HG03378 (cell line): Measurements from ENCODE around the gene ACVR2B.

Experiments
- ATAC-seq: cut with Tn5 transposase; IDR thresholded peaks from one replicate; pipeline ENCODE4 v1.9.1; 2021; ENCODE audit warnings: mild to moderate bottlenecking, moderate library complexity; ENCODE audit not compliant: unreplicated experiment

The ACVR2B gene

DNA sequence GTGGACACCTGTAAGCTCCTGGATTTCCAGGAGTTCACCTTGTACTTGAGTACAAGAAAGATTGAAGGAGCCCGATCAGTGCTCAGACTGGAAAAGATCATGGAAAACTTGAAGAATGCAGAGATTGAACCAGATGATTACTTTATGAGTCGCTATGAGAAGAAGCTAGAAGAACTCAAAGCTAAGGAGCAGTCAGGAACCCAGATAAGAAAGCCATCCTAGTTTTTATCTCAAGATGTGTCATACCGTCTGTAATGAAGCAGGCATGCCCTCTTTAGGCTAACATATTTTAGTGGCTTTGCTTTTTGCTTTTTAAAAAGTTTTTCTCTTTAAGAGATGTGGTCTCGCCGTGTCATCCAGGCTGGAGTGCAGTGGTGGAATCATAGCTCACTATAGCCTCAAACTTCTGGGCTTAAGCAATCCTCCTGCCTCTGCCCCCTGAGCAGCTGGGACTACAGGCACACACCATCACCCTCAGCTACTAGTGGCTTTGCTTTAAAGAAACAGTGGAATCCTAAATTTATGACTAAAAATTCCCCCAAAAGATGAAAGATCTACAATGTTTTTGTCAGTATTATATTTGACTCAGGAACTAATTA is 70.5 kb downstream of the ACVR2B start:
- no peak for ATAC-seq

DNA sequence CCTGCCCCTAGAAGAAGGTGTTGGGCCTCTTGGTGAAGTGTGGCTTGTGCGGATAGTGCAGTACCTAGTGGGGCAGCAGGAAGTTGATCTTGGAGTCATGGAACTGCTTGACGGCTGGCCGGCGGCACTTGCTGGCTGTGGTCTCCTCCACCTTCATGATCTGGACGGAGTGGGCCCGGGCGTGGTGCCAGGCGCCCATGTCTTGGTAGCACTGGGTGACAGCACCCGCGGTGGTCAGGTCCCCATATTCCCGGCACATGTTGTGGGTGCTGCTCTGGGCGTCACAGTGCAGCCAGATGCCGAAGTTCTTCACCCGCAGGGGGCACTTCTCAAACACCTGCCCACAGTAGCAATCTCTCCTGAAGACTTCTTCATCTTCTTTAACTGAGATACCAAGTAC is 73.1 kb downstream of the ACVR2B start:
- no peak for ATAC-seq

DNA sequence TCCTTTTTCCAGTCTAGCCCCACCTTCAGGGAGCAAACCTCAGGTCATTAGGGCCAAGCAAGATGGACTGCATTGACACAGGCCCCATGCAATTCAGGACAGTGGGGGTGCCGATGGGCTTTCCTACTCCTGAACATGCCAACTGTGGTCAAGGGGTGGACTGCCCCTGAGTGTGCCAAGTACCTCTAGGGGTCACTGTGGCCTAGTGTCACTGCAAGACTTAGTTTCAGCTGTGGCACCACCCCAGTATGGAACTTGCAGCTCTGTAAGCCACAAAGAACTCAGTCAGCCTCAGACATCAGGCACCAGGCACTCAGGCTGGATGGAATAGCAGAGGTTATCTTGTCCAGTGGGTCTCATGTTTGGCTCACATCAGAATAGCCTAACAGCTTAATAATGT is 74.8 kb downstream of the ACVR2B start:
- ATAC-seq = no peak

DNA sequence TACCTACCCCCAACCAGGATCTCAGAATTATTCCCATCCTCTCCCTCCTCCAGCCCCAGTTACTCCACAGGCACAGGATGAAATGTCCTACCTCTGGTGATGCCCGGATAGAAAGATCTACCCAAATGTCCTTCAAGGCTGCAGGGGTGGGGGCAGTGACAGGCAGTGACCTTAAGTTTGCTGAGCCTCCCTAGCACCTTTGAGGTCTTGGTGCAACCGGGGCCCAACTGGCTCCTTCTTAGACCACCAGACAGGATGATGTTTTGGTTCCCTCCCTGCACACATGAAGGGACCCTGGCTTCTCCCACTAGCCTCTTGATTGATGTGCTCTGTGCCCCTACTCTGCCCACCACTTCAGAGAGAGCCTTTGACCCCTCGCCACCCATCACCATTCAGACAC is 78.8 kb downstream of the ACVR2B start:
- no peak for ATAC-seq

DNA sequence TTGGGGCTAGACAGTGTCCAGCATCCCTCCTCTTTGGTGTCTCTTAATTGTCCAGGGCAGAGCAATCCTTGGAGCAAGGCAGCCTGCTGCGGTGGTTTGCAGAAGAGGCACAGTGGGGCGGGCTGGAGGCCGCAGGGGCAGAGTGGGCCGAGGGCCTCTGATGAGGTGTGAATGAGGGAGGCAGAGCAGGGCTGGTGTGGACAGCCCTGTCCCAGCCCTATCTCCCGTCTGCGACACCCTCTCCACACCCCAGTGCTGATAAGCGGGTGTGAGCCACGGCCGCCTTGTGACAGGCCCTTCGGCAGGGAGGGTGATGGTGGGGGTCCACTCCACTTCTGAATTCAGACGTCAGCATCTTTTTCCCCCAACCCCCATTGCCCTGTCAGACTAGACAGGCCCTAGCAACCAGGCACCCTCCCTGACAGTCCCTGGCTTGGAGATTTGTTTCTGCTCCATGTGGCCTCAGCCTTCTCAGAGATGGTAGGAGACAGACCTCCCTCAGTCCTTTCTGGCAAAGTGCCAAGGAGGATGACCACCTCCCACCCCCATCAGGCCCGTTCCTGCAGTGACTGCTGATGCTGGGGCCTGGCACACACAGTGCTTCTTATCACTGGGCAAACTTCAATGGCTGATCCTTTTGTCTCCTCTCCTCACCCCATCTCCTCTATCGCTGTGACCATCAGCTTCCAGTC is 79.7 kb downstream of the ACVR2B start:
- no peak for ATAC-seq

DNA sequence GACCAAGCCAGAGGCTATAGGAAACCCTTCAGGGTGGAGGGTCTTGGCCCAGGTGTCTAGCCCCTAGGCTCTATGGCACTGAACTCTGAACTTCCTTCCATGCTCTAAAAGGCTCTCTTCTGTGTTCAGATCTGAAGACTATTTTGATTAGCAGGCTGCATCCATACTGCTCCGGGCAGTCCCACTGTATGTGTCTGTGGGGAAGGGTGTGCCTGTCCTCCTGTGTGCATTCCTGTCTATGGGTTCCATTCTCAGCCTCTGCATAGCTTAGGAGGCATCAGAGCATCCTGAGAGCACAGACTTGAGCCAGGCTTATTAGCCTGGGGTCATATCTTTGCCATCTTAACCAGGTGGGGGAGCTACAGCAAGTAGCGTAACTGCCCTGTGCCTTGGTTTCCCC is 80.5 kb downstream of the ACVR2B start:
- no peak for ATAC-seq

DNA sequence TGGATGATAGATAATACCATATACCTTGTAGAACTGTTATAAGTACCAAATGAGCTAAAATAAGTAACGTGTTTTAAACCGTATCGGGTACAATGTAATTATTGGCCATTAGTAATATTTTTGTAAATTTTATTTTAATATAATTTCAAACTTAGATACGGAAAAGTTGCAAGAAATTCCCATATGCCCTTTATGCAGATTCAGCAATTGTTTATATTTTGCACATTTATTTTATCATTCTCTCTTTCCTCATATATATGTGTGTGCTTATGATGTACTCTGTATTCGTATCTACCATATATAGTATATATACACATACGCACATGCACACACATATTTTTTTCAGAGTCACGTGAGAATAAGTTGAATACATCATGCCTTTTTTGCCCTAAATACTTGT is 80.9 kb downstream of the ACVR2B start:
- no peak for ATAC-seq

DNA sequence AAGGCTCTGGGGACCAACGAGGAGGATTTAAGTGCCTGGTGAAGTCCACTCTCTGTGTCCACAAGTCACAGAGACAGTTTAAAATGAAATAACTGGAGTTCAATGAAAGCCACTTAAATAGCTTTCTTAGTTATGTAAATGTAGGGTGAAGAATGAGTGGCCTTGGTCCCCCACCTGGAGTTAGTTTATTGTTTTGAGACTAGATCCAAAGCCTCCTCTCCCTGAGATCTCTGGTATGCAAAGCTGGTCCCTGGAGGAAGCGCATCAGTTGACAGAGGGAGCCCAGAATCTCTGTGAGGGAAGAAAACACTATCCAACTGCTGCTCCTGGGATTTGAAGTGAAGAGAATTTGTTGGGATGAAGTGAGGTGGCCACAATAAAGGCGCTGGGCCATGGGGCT is 83.0 kb downstream of the ACVR2B start:
- ATAC-seq = no peak

DNA sequence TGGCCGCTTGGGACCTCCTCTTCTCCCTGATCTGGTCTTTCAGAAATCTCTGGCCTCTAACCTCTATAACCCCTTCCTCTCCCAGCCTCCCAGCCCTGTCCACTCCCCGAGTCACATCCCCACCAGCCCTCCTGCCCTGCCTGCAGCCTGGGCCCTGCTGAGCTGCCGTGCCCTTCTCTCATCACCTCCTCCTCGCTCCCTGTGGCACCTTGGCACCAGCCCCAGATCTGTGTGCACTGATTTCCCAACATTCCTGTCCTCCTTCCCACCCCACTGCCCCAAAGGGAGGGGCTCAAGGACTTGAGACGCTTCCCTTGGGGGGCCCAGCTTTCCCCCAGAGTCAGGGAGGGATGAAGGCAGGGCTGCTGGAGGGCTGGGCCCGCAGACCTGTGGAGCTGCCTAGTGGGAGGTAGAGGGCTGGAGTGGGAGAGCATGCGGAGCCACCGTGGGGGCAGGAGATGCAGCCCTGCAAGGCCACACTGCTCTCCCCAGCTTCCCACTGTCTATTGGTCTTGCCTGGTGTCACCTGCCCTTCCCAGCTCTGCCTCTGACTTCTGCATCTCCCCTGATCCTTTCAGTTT is 85.2 kb downstream of the ACVR2B start:
- ATAC-seq = no peak

DNA sequence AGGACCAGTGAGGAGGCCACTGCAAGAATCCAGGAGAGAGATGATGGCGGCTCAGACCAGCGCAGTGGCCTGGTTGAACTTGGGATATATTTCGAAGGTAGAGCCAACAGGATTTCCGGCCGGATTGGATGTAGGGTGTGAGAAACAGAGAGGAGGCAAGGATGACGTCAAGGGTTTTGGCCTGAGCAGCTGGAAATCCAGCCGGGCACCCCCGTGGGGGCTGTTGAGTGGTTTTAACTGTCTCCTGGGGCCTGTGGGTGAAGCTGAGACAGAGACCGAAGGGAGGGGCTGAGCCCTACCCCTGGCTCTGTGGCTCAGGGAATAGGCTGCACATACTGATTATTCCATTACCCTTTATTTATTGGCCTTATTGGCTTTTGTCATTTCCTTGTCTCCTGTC is 88.1 kb downstream of the ACVR2B start:
- no peak for ATAC-seq
